ENCODE data around the gene IL24. TPM values are rescaled to one million over a fixed set of nuclear protein-coding genes. Genes with fewer than 3 reads are reported as not detected.

Gene IL24
- total RNA-seq, 1 donor from 2014 or later, result not detected

DNA sequence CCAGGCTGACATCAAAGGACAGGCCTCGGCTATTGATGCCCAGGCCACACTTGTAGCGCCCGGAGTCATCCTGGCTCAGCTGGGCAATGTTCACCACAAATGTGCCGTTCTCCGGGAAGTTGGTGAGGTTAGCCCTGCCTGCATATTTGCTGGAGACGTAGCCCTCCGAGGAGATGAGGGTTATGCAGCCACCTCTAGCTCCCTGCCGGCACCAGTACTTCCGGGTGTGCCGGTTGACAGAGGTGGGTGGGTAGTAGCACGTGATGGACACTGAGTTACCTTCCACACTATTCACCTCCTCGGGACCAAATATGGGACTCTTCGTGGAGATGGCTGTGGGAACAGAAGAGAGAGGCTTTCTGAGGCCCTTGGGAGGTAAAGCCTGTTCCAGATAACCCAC is 41.9 kb downstream of the IL24 start:
- DNase-seq (ENCODE audit: low spot score in 2 of 2, unreplicated experiment in 2 of 2), result no peak
- H3K36me3 Mint-ChIP-seq, result no peaks in the 10 kb centered on the region
- TF ChIP-seq, protein P1, sequence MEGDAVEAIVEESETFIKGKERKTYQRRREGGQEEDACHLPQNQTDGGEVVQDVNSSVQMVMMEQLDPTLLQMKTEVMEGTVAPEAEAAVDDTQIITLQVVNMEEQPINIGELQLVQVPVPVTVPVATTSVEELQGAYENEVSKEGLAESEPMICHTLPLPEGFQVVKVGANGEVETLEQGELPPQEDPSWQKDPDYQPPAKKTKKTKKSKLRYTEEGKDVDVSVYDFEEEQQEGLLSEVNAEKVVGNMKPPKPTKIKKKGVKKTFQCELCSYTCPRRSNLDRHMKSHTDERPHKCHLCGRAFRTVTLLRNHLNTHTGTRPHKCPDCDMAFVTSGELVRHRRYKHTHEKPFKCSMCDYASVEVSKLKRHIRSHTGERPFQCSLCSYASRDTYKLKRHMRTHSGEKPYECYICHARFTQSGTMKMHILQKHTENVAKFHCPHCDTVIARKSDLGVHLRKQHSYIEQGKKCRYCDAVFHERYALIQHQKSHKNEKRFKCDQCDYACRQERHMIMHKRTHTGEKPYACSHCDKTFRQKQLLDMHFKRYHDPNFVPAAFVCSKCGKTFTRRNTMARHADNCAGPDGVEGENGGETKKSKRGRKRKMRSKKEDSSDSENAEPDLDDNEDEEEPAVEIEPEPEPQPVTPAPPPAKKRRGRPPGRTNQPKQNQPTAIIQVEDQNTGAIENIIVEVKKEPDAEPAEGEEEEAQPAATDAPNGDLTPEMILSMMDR (IDR thresholded peaks at IDR 0.05; ENCODE audit: unreplicated experiment), result no peak
- H3K27ac Mint-ChIP-seq, result no peak overlapping the region
- H3K4me3 Mint-ChIP-seq, result no peak overlapping the region
- H3K4me1 Mint-ChIP-seq, result peaks cover 4% of the 10 kb centered on the region
- no peaks in the 10 kb centered on the region for H3K9me3 Mint-ChIP-seq
- H3K27me3 Mint-ChIP-seq (ENCODE audit: low read depth), result peaks cover 68% of the 10 kb centered on the region

DNA sequence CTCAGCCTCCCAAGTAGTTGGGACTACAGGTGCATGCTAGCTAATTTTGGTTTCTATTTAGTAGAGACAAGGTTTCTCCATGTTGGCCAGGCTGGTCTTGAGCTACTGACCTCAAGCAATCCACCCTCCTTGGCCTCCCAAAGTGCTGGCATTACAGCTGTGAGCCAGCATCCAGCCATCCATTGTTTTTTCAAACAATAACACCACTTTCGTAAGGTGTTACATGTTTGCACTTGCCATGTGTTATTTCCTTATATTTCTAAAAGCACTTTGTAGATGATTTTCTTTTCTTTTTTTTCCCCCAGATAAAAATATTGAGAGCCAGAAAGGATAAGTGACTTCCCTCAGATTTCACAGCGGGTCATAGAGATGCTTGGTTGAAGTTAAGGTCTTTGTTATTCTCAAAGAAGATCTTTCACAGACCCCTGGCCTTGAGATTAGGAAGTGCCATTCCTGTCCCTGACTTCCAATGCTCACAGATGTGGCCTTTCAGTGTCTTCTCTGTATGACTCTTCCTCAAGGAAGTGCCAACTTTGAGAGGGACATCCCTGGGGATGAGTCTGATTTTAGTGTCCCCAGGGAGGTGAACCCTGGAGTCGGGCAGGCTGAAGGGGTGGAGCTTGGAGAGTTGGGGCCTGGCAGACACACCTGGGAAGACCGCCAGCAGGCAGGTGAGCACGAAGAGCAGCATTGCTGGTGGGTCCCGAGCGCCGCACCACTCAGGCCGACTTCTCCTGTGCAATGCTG is 42.8 kb downstream of the IL24 start:
- Mint-ChIP-seq H3K4me3 (no peak overlapping the region), H3K27me3 (ENCODE audit: low read depth) (peaks cover 69% of the 10 kb centered on the region), H3K27ac (no peak overlapping the region), H3K4me1 (peaks cover 4% of the 10 kb centered on the region), H3K9me3 (no peaks in the 10 kb centered on the region), H3K36me3 (no peaks in the 10 kb centered on the region)
- TF ChIP-seq, protein P1 (IDR thresholded peaks at IDR 0.05; ENCODE audit: unreplicated experiment), result no peak
- DNase-seq (ENCODE audit: low spot score in 2 of 2, unreplicated experiment in 2 of 2), result no peak

DNA sequence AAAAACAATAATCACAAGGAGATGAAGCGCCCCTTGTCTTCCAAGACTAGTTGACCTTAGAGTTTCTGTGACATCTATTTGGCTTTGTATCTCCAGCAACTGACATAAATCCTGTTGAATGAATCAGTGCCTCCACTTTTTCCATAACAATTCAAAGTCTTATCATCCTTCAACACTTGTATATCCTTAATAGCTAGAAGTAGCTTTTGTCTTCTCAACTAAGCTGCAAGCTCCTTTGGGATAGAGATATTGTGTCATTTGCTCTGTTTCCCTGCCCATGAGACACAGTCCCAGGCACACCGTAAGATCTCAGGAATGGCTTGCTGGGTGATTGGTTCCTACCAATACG is 43.3 kb downstream of the IL24 start:
- H3K9me3 Mint-ChIP-seq, result no peaks in the 10 kb centered on the region
- H3K27ac Mint-ChIP-seq, result no peak overlapping the region
- H3K4me1 Mint-ChIP-seq, result peaks cover 4% of the 10 kb centered on the region
- no peak overlapping the region for H3K4me3 Mint-ChIP-seq
- peaks cover 70% of the 10 kb centered on the region for H3K27me3 Mint-ChIP-seq (ENCODE audit: low read depth)
- H3K36me3 Mint-ChIP-seq, result no peaks in the 10 kb centered on the region
- no peak for DNase-seq (ENCODE audit: low spot score in 2 of 2, unreplicated experiment in 2 of 2)
- TF ChIP-seq, protein P1 (IDR thresholded peaks at IDR 0.05; ENCODE audit: unreplicated experiment), result no peak

DNA sequence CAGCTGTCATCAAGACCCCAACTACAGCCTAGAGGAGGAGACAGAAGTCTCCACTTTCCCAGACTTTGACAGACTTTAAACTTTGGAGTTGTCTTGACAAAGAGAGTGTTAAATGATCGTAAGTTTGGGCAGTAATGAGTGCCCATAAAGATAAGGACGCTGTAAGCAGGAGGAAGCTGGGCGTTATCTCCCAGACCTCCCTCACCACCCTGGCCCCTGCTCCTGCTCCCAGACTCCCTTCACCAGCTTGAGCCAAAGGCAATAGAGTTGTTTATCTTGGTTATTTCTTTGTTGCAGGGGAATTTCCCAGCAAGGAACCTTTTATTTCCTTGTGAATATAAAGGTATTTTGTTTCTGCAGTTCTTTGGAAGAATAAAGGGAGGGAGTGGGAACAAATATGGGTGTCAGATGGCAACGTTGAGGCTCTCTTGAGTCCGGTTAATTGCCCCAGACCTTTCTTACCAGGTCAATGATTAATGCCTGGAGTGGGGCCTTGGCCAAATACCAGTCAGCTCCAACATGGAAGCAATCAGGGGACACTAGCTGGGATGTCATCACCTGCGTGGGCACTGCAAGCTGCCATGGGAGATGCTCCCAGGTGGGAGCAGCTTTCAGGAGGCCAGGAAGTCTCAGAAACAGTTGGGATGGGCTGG is 44.6 kb downstream of the IL24 start:
- peaks cover 77% of the 10 kb centered on the region for H3K27me3 Mint-ChIP-seq (ENCODE audit: low read depth)
- no peak for DNase-seq (ENCODE audit: low spot score in 2 of 2, unreplicated experiment in 2 of 2)

DNA sequence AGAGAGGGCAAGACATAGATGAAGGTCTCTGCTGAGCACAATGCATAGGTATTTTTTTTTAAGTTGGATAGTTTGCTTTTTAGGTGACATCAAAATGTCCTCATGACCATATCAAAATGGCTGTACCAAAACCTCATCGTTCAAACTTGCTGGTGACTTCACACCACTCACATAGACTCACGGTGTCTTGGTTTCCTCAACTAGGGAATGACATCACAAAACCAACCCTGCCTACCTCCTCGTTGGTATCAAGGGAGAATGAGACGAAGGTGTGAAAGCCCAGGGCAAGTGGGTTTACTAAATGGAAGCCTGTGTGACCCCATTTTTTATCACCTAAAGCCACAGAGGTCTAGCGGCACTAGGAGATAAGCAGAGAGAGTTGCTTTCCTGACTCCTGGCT is 47.5 kb downstream of the IL24 start:
- Mint-ChIP-seq H3K36me3 (no peaks in the 10 kb centered on the region), H3K4me3 (no peak overlapping the region), H3K4me1 (peaks cover 6% of the 10 kb centered on the region), H3K9me3 (no peaks in the 10 kb centered on the region), H3K27ac (no peak overlapping the region), H3K27me3 (ENCODE audit: low read depth) (peaks cover 85% of the 10 kb centered on the region)
- DNase-seq (ENCODE audit: low spot score in 2 of 2, unreplicated experiment in 2 of 2), result no peak
- TF ChIP-seq, protein P1 (IDR thresholded peaks at IDR 0.05; ENCODE audit: unreplicated experiment), result no peak

More for the DNA sequence above, 44.6 kb downstream of the IL24 start:
- H3K9me3 Mint-ChIP-seq, result no peaks in the 10 kb centered on the region
- TF ChIP-seq, protein P1 (IDR thresholded peaks at IDR 0.05; ENCODE audit: unreplicated experiment), result no peak
- H3K4me3 Mint-ChIP-seq, result no peak overlapping the region
- peaks cover 4% of the 10 kb centered on the region for H3K4me1 Mint-ChIP-seq
- no peaks in the 10 kb centered on the region for H3K36me3 Mint-ChIP-seq
- H3K27ac Mint-ChIP-seq, result no peak overlapping the region

Measured in mesothelial cell of epicardium (in vitro differentiated cells).